ENCODE data around the gene KDM4C. TPM values are rescaled to one million over a fixed set of nuclear protein-coding genes. Genes with fewer than 3 reads are reported as not detected.

Gene KDM4C
- total and polyA plus RNA-seq, 2 of the 4 experiments (the other 2 are of a cell fraction), result 11.8 to 23.8 TPM

GRCh38 chr9:6852243-6852963 lies 94.6 kb downstream of the KDM4C start:
- no peak overlapping the region for H2BK5ac ChIP-seq (ENCODE audit: low read depth, low read length, poor library complexity, severe bottlenecking)
- POLR2A ChIA-PET (ENCODE audit: unreplicated experiment), result no interaction called here

More at GRCh38 chr9:6852243-6852963, 94.6 kb downstream of the KDM4C start:
- dilution Hi-C loops (cut with HindIII; ENCODE audit: low sequenced_read_pairs, unreplicated experiment) (no loop called here), intact Hi-C loops (cut with micrococcal nuclease) (no loop called here), in situ Hi-C loops (cut with MboI; ENCODE audit: low sequenced_read_pairs) (no loop called here)
- Histone ChIP-seq H3K27me3 (ENCODE audit: control insufficient read depth, insufficient read depth, low read length) (no peaks in the 10 kb centered on the region), H3K14ac (replicated peaks; ENCODE audit: low read depth, low read length) (no peak overlapping the region), H4K91ac (ENCODE audit: insufficient read depth, low read depth, low read length) (no peak overlapping the region), H3K18ac (ENCODE audit: low read depth, low read length) (no peak overlapping the region), H3K23ac (ENCODE audit: low read depth, low read length) (no peak overlapping the region), H3K9me3 (ENCODE audit: control insufficient read depth, insufficient read depth, low read length) (no peaks in the 10 kb centered on the region), H4K8ac (ENCODE audit: low read depth in 2 of 2, low read length in 2 of 2) (no peak overlapping the region), H2BK20ac (ENCODE audit: low read depth, low read length) (no peak overlapping the region), H3K4me1 (ENCODE audit: control insufficient read depth, insufficient read depth, low read length) (peaks cover 4% of the 10 kb centered on the region), H3K9me1 (ENCODE audit: insufficient read depth, low read length) (peaks cover 10% of the 10 kb centered on the region; the same call in 1 of the 2 replicates), H3K4ac (ENCODE audit: low read depth, low read length) (no peak overlapping the region), H2BK120ac (ENCODE audit: low read depth, low read length) (no peak overlapping the region), H3K4me3 (ENCODE audit: insufficient read depth, low read depth, low read length) (no peak overlapping the region), H2AFZ (replicated peaks; ENCODE audit: low read length, poor library complexity) (peak overlapping the region; percentile 15), H3K79me1 (ENCODE audit: low read depth in 1 of 2, low read length in 2 of 2) (no peaks in the 10 kb centered on the region; a peak in 2 of 4 replicates), H2AK5ac (ENCODE audit: low read depth, low read length) (no peak overlapping the region), H2BK15ac (ENCODE audit: low read depth, low read length) (no peak overlapping the region), H3K9ac (ENCODE audit: low read depth, low read length) (no peak overlapping the region), H3K27ac (ENCODE audit: insufficient read depth, low read length) (no peak overlapping the region), H2AK9ac (replicated peaks; ENCODE audit: low read depth, low read length, poor library complexity) (no peak overlapping the region), H4K5ac (ENCODE audit: low read depth, low read length) (no peak overlapping the region), H4K20me1 (ENCODE audit: insufficient read depth, low read length) (no peaks in the 10 kb centered on the region), H3K4me2 (ENCODE audit: low read depth, low read length) (no peak overlapping the region), H3K36me3 (ENCODE audit: control insufficient read depth, insufficient read depth, low read length) (no peaks in the 10 kb centered on the region; the same call in 1 of the 2 replicates), H3K56ac (ENCODE audit: extremely low read depth, insufficient read depth, low read length) (no peak overlapping the region)
- TF ChIP-seq CTCF (conservative IDR thresholded peaks at IDR 0.05; ENCODE audit: low read depth, low read length) (no peak), USF2 (IDR thresholded peaks at IDR 0.05; ENCODE audit: low read depth, low read length) (no peak), POLR2A (IDR thresholded peaks at IDR 0.05; ENCODE audit: low read depth, low read length) (no peak), RAD21 (IDR thresholded peaks at IDR 0.05; ENCODE audit: low read length) (no peak), FOS (IDR thresholded peaks at IDR 0.05; ENCODE audit: low read depth, low read length) (no peak), MXI1 (IDR thresholded peaks at IDR 0.05; ENCODE audit: borderline replicate concordance, low read depth, low read length) (no peak), RCOR1 (IDR thresholded peaks at IDR 0.05; ENCODE audit: insufficient replicate concordance, low read length) (no peak), CHD1 (IDR thresholded peaks at IDR 0.05; ENCODE audit: low read depth, low read length) (no peak), ELK1 (IDR thresholded peaks at IDR 0.05; ENCODE audit: borderline replicate concordance, low read depth, low read length) (no peak), BHLHE40 (IDR thresholded peaks at IDR 0.05; ENCODE audit: low read depth, low read length) (no peak), CEBPB (IDR thresholded peaks at IDR 0.05; ENCODE audit: low read depth, low read length) (no peak), SMC3 (IDR thresholded peaks at IDR 0.05; ENCODE audit: low read depth, low read length) (no peak), MAZ (IDR thresholded peaks at IDR 0.05; ENCODE audit: borderline replicate concordance, low read depth, low read length) (no peak), RFX5 (IDR thresholded peaks at IDR 0.05; ENCODE audit: low read depth, low read length) (no peak), NFE2L2 (IDR thresholded peaks at IDR 0.05; ENCODE audit: low read depth, low read length) (no peak), MAFK (IDR thresholded peaks at IDR 0.05; ENCODE audit: low read depth, low read length) (no peak)
- no TSS peak for BruUV-seq (replicated peaks)
- peak; percentile 56 for DNase-seq
- CTCF ChIA-PET, result interaction anchor here (1.2 kb wide), 1 partner anchor 38 kb away, joined by 3 read pairs; no protein-coding TSS in a partner anchor
- no CpG with 5 or more reads among the region's 7 CpGs for WGBS, 2 experiments (ENCODE audit: extremely low coverage in 2 of 2, insufficient read length in 1 of 2)
- ATAC-seq (ENCODE audit: low read depth), result peak; percentile 64; the same call in 1 of the 2 replicates
